Tibial artery (tissue), 4 donors: Measurements from ENCODE around the gene TMPRSS13.

ENCODE experiments used
- DNase-seq, 2 donors: peaks; one replicate each; pipeline ENCODE4 v3.0.0-alpha.2; 2019
- H3K27ac ChIP-seq, 2 donors: fragments of 200-600 bp; sonication (generic) in 1 of 2; 1 replicate in 1 of 2; 2 replicates in 1 of 2; pipeline ENCODE4 v1.5.1; 2018 to 2019; ENCODE audit warnings: mild to moderate bottlenecking in 1 of 2
- H3K27me3 ChIP-seq, 2 donors: fragments of 200-600 bp; sonication (generic) in 1 of 2; one replicate each; pipeline versions ENCODE4 v1.5.1 to v1.6.0; 2016 to 2019
- H3K36me3 ChIP-seq, 3 donors: fragments of 200-600 bp; sonication (generic) in 2 of 3; one replicate each; pipeline ENCODE4 v1.5.1; 2016 to 2019; ENCODE audit warnings: mild to moderate bottlenecking in 2 of 3
- H3K4me1 ChIP-seq, 4 donors: fragments of 200-600 bp; sonication (generic) in 2 of 4; 1 replicate in 3 of 4; 2 replicates in 1 of 4; pipeline ENCODE4 v1.5.1; 2016 to 2019
- H3K4me3 ChIP-seq, 2 donors: fragments of 200-600 bp; sonication (generic) in 1 of 2; 1 replicate in 1 of 2; 2 replicates in 1 of 2; pipeline ENCODE4 v1.5.1; 2018 to 2019; ENCODE audit warnings: mild to moderate bottlenecking in 2 of 2
- H3K9me3 ChIP-seq, 3 donors: fragments of 200-600 bp; sonication (generic) in 1 of 3; one replicate each; pipeline ENCODE4 v1.5.1; 2016 to 2019
- CTCF ChIP-seq, 2 experiments: fragments of 200-600 bp in 1 of 2; fragments of 450-650 bp in 1 of 2; IDR thresholded peaks; one replicate each; pipeline ENCODE4 v1.5.1; 2017 to 2019; ENCODE audit warnings: antibody characterized with exemption in 2 of 2, mild to moderate bottlenecking in 1 of 2, moderate library complexity in 1 of 2
- intact Hi-C: fragments of 100-400 bp; cut with DNase I; formaldehyde crosslinking; loops from one replicate; pipeline ENCODE4 v1.15.0; 2023; ENCODE audit warnings: low total_unique reads

The TMPRSS13 gene

GRCh38 chr11:117941163-117941707 lies 12.0 kb upstream of the TMPRSS13 start:
- no peaks in the 10 kb centered on the region for H3K4me1 ChIP-seq
- peaks cover 0 to 4% of the 10 kb centered on the region in 2 donors for H3K27me3 ChIP-seq
- H3K27ac ChIP-seq: no peak overlapping the region
- H3K36me3 ChIP-seq: no peaks in the 10 kb centered on the region
- no peak for TF ChIP-seq CTCF (IDR thresholded peaks at IDR 0.05)
- H3K4me3 ChIP-seq: no peak overlapping the region
- H3K9me3 ChIP-seq: no peaks in the 10 kb centered on the region
- DNase-seq: peak in 1 of 2 donors; percentile 45
- intact Hi-C loops: no loop called here

DNA sequence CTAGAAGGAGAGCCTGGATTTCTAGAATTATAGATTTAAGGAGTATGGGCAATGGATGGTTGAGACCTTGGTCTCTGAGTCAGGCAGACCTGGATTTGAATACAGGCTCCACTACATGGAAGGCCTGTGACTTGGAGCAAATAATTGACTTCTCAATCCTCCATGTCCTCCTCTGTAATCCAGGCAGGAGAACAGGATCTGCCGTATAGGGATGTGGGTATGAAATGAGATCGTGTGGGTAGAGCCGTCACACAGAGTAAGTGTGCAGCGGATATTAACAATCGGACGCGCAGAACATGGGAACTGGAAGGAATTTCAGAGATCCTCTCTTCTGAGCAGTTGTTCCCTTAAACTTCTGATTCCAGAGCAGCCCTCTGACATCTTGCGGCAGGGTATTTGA lies 11.5 kb upstream of the TMPRSS13 start:
- no peak for DNase-seq
- Histone ChIP-seq H3K9me3 (no peaks in the 10 kb centered on the region), H3K4me3 (no peak overlapping the region), H3K27me3 (peaks cover 0 to 4% of the 10 kb centered on the region in 2 donors), H3K4me1 (no peaks in the 10 kb centered on the region), H3K36me3 (no peaks in the 10 kb centered on the region), H3K27ac (no peak overlapping the region)
- intact Hi-C loops: no loop called here
- no peak for TF ChIP-seq CTCF (IDR thresholded peaks at IDR 0.05)

GRCh38 chr11:117936973-117937372 lies 7.8 kb upstream of the TMPRSS13 start:
- DNase-seq: no peak
- no peaks in the 10 kb centered on the region for H3K4me1 ChIP-seq
- intact Hi-C loops: no loop called here
- H3K4me3 ChIP-seq: no peak overlapping the region
- H3K27me3 ChIP-seq: peaks cover 0 to 11% of the 10 kb centered on the region in 2 donors
- no peak for TF ChIP-seq CTCF (IDR thresholded peaks at IDR 0.05)
- no peak overlapping the region for H3K27ac ChIP-seq
- no peaks in the 10 kb centered on the region for H3K9me3 ChIP-seq
- H3K36me3 ChIP-seq: no peaks in the 10 kb centered on the region

- H3K27me3 ChIP-seq: peaks cover 0 to 6% of the 10 kb centered on the region in 2 donors
- DNase-seq: peak in 1 of 2 donors; percentile 51
- H3K9me3 ChIP-seq: no peaks in the 10 kb centered on the region
- H3K4me1 ChIP-seq: no peaks in the 10 kb centered on the region
- H3K27ac ChIP-seq: no peak overlapping the region
- H3K36me3 ChIP-seq: no peaks in the 10 kb centered on the region
- intact Hi-C loops: no loop called here
- no peak for TF ChIP-seq CTCF (IDR thresholded peaks at IDR 0.05)
- H3K4me3 ChIP-seq: no peak overlapping the region
Observed at GRCh38 chr11:117934526-117935307, 5.5 kb upstream of the TMPRSS13 start.

DNA sequence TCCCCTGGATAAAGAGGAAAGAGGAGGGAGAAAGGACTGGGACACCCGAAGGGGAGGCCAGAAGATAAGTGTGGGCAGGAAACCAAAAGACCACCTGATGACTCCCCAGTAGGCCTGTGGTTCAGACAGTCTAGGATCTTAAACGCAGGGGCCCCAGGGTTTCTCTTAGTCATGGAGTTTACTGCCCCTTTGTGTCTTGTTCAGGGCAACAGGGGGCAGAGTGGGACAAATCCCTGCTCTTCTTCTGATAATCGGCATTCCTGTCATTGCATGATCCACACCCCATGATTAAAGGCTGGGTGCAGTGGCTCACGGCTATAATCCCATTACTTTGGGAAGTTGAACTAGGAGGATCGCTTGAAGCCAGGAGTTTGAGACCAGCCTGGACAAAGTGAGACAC lies 4.7 kb upstream of the TMPRSS13 start:
- no peak for TF ChIP-seq CTCF (IDR thresholded peaks at IDR 0.05)
- Histone ChIP-seq H3K4me3 (no peak overlapping the region), H3K4me1 (no peaks in the 10 kb centered on the region), H3K9me3 (no peaks in the 10 kb centered on the region), H3K27me3 (peaks cover 0 to 6% of the 10 kb centered on the region in 2 donors), H3K27ac (no peak overlapping the region), H3K36me3 (no peaks in the 10 kb centered on the region)
- DNase-seq: peak in 1 of 2 donors; percentile 20
- intact Hi-C loops: no loop called here
